H1 (cell line): ENCODE data around the gene HNRNPU. TPM values are rescaled to one million over a fixed set of nuclear protein-coding genes. Genes with fewer than 3 reads are reported as not detected.

Experiments
- FOSL1 ChIP-seq: IDR thresholded peaks from 2 replicates; pipeline ENCODE4 v1.6.1; 2011; ENCODE audit warnings: mild to moderate bottlenecking, low read depth, low read length, moderate library complexity; ENCODE audit not compliant: insufficient read depth
- PHF8 ChIP-seq: fragments of 200-600 bp; sonication (generic); conservative IDR thresholded peaks from 2 replicates; pipeline ENCODE4 v1.7.1; 2012; ENCODE audit warnings: low read depth, mild to moderate bottlenecking, inconsistent platforms, low read length, moderate library complexity
- SAP30 ChIP-seq: fragments of 300-600 bp; sonication (generic); IDR thresholded peaks from 2 replicates; pipeline ENCODE4 v1.7.1; 2012; ENCODE audit warnings: low read length, moderate library complexity, mild to moderate bottlenecking, inconsistent platforms; ENCODE audit not compliant: insufficient read depth, insufficient replicate concordance
- polyA plus RNA-seq, 7 experiments: library from polyadenylated mRNA; depleted of rRNA in 3 of 7; stranded (reverse) in 5 of 7; unstranded in 2 of 7; fragments of >200 nt in 5 of 7; fragments of 200-250 nt in 2 of 7; gene quantifications; 1 replicate in 5 of 7; 2 replicates in 1 of 7; 4 replicates in 1 of 7; pipeline versions ENCODE4 v1.2.1 to v1.2.3, GENCODE V29; 2011 to 2013; ENCODE audit warnings: missing spikeins in 2 of 7, mixed read lengths in 2 of 7
- total RNA-seq: library from RNA; stranded (reverse); fragmentation: NEBNext Ultra II Directional; extraction: Animal tissue kit (Norgen Biotek cat#: 25700); gene quantifications from 2 replicates; pipeline ENCODE4 v1.2.1, GENCODE V29; 2021

Gene HNRNPU
- total and polyA plus RNA-seq, 2 of the 8 experiments (the other 6 are each of a cell fraction or from before 2014, with no cell fraction given), result 95.6 to 606 TPM

GRCh38 chr1:244865820-244866219, 1.5 kb upstream of the HNRNPU start (continued):
- no peak for TF ChIP-seq FOSL1
- TF ChIP-seq PHF8, result no peak
- TF ChIP-seq SAP30, result no peak
